GM23338 (cell line): ENCODE results near the gene CAPZB. TPM values are rescaled to one million over a fixed set of nuclear protein-coding genes. Genes with fewer than 3 reads are reported as not detected.

Source experiments
- ATAC-seq: fragments of 200-7000 bp; cut with Tn5 transposase; 3 replicates; pipeline ENCODE4 v1.9.1; 2020
- DNase-seq: peaks from one replicate; pipeline ENCODE4 v3.0.0-alpha.2; 2015; ENCODE audit warnings: low spot score
- H2AFZ ChIP-seq: fragments of 200-600 bp; sonication (generic); 2 replicates; pipeline ENCODE4 v1.8.0; 2016; ENCODE audit warnings: antibody characterized with exemption, mild to moderate bottlenecking, moderate library complexity
- H3F3A ChIP-seq: fragments of 200-600 bp; sonication (generic); replicated peaks from 2 replicates; pipeline ENCODE4 v1.8.0; 2017; ENCODE audit warnings: antibody characterized with exemption, mixed run types, low read depth
- H3K27ac ChIP-seq: fragments of 200-600 bp; sonication (generic); 2 replicates; pipeline ENCODE4 v1.6.1; 2016; ENCODE audit warnings: low read depth
- H3K27me3 ChIP-seq: fragments of 200-600 bp; sonication (generic); 2 replicates; pipeline ENCODE4 v1.8.0; 2016; ENCODE audit warnings: mild to moderate bottlenecking, mixed run types, moderate library complexity; ENCODE audit not compliant: insufficient read depth
- H3K36me3 ChIP-seq: fragments of 200-600 bp; sonication (generic); 2 replicates; pipeline ENCODE4 v1.8.0; 2016; ENCODE audit warnings: mild to moderate bottlenecking; ENCODE audit not compliant: insufficient read depth
- H3K4me1 ChIP-seq: fragments of 200-600 bp; sonication (generic); 2 replicates; pipeline ENCODE4 v1.8.0; 2016; ENCODE audit warnings: mild to moderate bottlenecking, moderate library complexity; ENCODE audit not compliant: insufficient read depth
- H3K4me2 ChIP-seq: fragments of 200-600 bp; sonication (generic); 2 replicates; pipeline ENCODE4 v1.7.1; 2017; ENCODE audit warnings: mixed run types
- H3K4me3 ChIP-seq: fragments of 200-600 bp; sonication (generic); 2 replicates; pipeline ENCODE4 v1.6.1; 2016; ENCODE audit warnings: mixed run types
- H3K79me2 ChIP-seq: fragments of 200-600 bp; sonication (generic); replicated peaks from 2 replicates; pipeline ENCODE4 v1.8.0; 2017; ENCODE audit warnings: mild to moderate bottlenecking; ENCODE audit not compliant: insufficient read depth
- H3K9me2 ChIP-seq: fragments of 200-600 bp; sonication (generic); 2 replicates; pipeline ENCODE4 v1.8.0; 2017; ENCODE audit not compliant: insufficient read depth
- H4K20me1 ChIP-seq: fragments of 200-600 bp; sonication (generic); replicated peaks from 2 replicates; pipeline ENCODE4 v1.8.0; 2017; ENCODE audit warnings: mild to moderate bottlenecking; ENCODE audit not compliant: insufficient read depth
- H3K27ac Mint-ChIP-seq: 2 replicates; pipeline ENCODE4 v1.8.0; 2020; ENCODE audit warnings: inconsistent platforms, mild to moderate bottlenecking, moderate library complexity, mixed read lengths
- H3K27me3 Mint-ChIP-seq: 3 replicates; pipeline ENCODE4 v1.8.0; 2022; ENCODE audit warnings: low read depth, mild to moderate bottlenecking, moderate library complexity, mixed read lengths, inconsistent platforms; ENCODE audit not compliant: insufficient read depth, poor library complexity
- H3K36me3 Mint-ChIP-seq: 3 replicates; pipeline ENCODE4 v1.8.0; 2021; ENCODE audit warnings: low read depth, mild to moderate bottlenecking, inconsistent platforms, moderate library complexity, mixed read lengths
- H3K4me1 Mint-ChIP-seq: 3 replicates; pipeline ENCODE4 v1.8.0; 2020; ENCODE audit warnings: mild to moderate bottlenecking, inconsistent platforms, mixed read lengths
- H3K4me3 Mint-ChIP-seq: 3 replicates; pipeline ENCODE4 v1.8.0; 2021; ENCODE audit warnings: moderate library complexity, mild to moderate bottlenecking, inconsistent platforms, mixed read lengths
- H3K9me3 Mint-ChIP-seq: 3 replicates; pipeline ENCODE4 v1.8.0; 2020; ENCODE audit warnings: moderate library complexity, mild to moderate bottlenecking, inconsistent platforms, mixed read lengths
- EZH2 ChIP-seq: fragments of 200-600 bp; sonication (generic); IDR thresholded peaks from one replicate; pipeline ENCODE4 v1.8.0; 2017; ENCODE audit warnings: antibody characterized with exemption, mild to moderate bottlenecking, low read depth; ENCODE audit not compliant: unreplicated experiment
- EZH2phosphoT487 ChIP-seq: fragments of 200-600 bp; sonication (generic); IDR thresholded peaks from one replicate; pipeline ENCODE4 v1.8.1; 2018; ENCODE audit warnings: antibody characterized with exemption; ENCODE audit not compliant: unreplicated experiment
- NANOG ChIP-seq: IDR thresholded peaks from 2 replicates; pipeline ENCODE4 v1.6.1; 2016; ENCODE audit warnings: antibody characterized with exemption, borderline replicate concordance
- STAT1 ChIP-seq: IDR thresholded peaks from one replicate; pipeline ENCODE4 v1.6.1; 2016; ENCODE audit warnings: antibody characterized with exemption; ENCODE audit not compliant: unreplicated experiment
- polyA plus RNA-seq: library from polyadenylated mRNA; unstranded; fragments of >200 nt; fragmentation: Nextera tagmentation; extraction: Ambion mirVana; gene quantifications from 2 replicates; pipeline ENCODE4 v1.2.1, GENCODE V29; 2016
- total RNA-seq: library from RNA; depleted of rRNA; stranded (reverse); fragments of >200 nt; shearing (Covaris generic); gene quantifications from 2 replicates; pipeline ENCODE4 v1.2.3, GENCODE V29; 2014
- TF ChIP-seq, protein P1 (sequence below): IDR thresholded peaks from 2 replicates; pipeline ENCODE4 v1.6.1; 2016; ENCODE audit warnings: antibody characterized with exemption
- TF ChIP-seq, protein P2 (sequence below): IDR thresholded peaks from one replicate; pipeline ENCODE4 v1.6.1; 2018; ENCODE audit warnings: antibody characterized with exemption; ENCODE audit not compliant: unreplicated experiment
- TF ChIP-seq, protein P3 (sequence below): fragments of 250-450 bp; sonication (Bioruptor Pico); IDR thresholded peaks from 2 replicates; pipeline ENCODE4 v1.5.0; 2020; ENCODE audit warnings: mild to moderate bottlenecking, moderate library complexity
- TF ChIP-seq, protein P4 (sequence below), 2 experiments: fragments of 200-600 bp in 1 of 2; sonication (generic) in 1 of 2; conservative IDR thresholded peaks; 2 replicates each; pipeline versions ENCODE4 v1.5.1 to v1.6.1; 2016 to 2017; ENCODE audit warnings: antibody characterized with exemption in 2 of 2, low read depth in 2 of 2, mild to moderate bottlenecking in 2 of 2, moderate library complexity in 1 of 2

Gene CAPZB
- total and polyA plus RNA-seq, 2 experiments from 2014 or later = 195 to 348 TPM

DNA sequence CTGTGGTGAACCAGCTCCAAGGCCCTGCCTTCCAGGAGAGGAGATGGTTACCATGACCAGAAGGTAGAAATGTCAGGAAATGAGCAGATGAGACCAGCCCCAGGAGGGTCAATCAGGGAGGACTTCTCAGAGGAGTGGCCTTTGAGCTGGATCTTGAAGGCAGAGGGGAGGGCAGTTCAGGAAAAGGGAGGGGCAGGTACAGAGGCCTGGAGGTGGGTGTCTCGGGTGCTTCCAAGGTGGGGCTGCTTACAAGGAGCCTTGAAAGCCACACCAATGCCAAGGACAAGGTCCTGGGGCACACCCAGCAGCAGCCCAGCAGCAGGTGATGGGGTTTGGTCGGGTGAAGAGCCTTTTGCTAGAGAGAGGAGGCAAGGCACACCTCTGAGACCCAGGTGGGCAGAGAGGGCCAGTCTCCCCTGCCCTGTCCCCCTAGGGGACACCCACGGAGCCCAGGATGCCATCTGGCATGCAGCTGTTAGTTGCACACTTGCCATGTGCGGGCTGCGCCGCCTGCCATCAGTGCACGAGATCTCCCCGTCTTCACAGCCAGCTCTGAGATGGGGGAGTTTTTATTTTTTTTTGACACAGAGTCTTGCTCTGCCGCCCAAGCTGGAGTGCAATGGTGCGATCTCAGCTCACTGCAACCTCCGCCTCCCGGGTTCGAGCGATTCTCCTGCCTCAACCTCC lies 154.7 kb downstream of the CAPZB start:
- Mint-ChIP-seq H3K27me3 (peaks cover 10% of the 10 kb centered on the region), H3K36me3 (peaks cover 7% of the 10 kb centered on the region), H3K9me3 (no peaks in the 10 kb centered on the region), H3K27ac (no peak overlapping the region), H3K4me3 (no peak overlapping the region), H3K4me1 (no peaks in the 10 kb centered on the region)
- Histone ChIP-seq H3K27ac (no peak overlapping the region), H4K20me1 (no peaks in the 10 kb centered on the region; the same call in 1 of the 2 replicates), H3K36me3 (no peaks in the 10 kb centered on the region), H3K4me3 (no peak overlapping the region), H3K27me3 (no peaks in the 10 kb centered on the region), H3F3A (no peaks in the 10 kb centered on the region), H2AFZ (no peak overlapping the region), H3K4me1 (no peaks in the 10 kb centered on the region), H3K9me2 (no peaks in the 10 kb centered on the region), H3K79me2 (no peaks in the 10 kb centered on the region), H3K4me2 (no peak overlapping the region)
- TF ChIP-seq, protein P1, sequence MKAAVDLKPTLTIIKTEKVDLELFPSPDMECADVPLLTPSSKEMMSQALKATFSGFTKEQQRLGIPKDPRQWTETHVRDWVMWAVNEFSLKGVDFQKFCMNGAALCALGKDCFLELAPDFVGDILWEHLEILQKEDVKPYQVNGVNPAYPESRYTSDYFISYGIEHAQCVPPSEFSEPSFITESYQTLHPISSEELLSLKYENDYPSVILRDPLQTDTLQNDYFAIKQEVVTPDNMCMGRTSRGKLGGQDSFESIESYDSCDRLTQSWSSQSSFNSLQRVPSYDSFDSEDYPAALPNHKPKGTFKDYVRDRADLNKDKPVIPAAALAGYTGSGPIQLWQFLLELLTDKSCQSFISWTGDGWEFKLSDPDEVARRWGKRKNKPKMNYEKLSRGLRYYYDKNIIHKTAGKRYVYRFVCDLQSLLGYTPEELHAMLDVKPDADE = no peak
- TF ChIP-seq, protein P2, sequence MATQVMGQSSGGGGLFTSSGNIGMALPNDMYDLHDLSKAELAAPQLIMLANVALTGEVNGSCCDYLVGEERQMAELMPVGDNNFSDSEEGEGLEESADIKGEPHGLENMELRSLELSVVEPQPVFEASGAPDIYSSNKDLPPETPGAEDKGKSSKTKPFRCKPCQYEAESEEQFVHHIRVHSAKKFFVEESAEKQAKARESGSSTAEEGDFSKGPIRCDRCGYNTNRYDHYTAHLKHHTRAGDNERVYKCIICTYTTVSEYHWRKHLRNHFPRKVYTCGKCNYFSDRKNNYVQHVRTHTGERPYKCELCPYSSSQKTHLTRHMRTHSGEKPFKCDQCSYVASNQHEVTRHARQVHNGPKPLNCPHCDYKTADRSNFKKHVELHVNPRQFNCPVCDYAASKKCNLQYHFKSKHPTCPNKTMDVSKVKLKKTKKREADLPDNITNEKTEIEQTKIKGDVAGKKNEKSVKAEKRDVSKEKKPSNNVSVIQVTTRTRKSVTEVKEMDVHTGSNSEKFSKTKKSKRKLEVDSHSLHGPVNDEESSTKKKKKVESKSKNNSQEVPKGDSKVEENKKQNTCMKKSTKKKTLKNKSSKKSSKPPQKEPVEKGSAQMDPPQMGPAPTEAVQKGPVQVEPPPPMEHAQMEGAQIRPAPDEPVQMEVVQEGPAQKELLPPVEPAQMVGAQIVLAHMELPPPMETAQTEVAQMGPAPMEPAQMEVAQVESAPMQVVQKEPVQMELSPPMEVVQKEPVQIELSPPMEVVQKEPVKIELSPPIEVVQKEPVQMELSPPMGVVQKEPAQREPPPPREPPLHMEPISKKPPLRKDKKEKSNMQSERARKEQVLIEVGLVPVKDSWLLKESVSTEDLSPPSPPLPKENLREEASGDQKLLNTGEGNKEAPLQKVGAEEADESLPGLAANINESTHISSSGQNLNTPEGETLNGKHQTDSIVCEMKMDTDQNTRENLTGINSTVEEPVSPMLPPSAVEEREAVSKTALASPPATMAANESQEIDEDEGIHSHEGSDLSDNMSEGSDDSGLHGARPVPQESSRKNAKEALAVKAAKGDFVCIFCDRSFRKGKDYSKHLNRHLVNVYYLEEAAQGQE = no peak
- TF ChIP-seq EZH2 (no peak), STAT1 (no peak), EZH2phosphoT487 (no peak), NANOG (no peak)
- TF ChIP-seq, protein P3, sequence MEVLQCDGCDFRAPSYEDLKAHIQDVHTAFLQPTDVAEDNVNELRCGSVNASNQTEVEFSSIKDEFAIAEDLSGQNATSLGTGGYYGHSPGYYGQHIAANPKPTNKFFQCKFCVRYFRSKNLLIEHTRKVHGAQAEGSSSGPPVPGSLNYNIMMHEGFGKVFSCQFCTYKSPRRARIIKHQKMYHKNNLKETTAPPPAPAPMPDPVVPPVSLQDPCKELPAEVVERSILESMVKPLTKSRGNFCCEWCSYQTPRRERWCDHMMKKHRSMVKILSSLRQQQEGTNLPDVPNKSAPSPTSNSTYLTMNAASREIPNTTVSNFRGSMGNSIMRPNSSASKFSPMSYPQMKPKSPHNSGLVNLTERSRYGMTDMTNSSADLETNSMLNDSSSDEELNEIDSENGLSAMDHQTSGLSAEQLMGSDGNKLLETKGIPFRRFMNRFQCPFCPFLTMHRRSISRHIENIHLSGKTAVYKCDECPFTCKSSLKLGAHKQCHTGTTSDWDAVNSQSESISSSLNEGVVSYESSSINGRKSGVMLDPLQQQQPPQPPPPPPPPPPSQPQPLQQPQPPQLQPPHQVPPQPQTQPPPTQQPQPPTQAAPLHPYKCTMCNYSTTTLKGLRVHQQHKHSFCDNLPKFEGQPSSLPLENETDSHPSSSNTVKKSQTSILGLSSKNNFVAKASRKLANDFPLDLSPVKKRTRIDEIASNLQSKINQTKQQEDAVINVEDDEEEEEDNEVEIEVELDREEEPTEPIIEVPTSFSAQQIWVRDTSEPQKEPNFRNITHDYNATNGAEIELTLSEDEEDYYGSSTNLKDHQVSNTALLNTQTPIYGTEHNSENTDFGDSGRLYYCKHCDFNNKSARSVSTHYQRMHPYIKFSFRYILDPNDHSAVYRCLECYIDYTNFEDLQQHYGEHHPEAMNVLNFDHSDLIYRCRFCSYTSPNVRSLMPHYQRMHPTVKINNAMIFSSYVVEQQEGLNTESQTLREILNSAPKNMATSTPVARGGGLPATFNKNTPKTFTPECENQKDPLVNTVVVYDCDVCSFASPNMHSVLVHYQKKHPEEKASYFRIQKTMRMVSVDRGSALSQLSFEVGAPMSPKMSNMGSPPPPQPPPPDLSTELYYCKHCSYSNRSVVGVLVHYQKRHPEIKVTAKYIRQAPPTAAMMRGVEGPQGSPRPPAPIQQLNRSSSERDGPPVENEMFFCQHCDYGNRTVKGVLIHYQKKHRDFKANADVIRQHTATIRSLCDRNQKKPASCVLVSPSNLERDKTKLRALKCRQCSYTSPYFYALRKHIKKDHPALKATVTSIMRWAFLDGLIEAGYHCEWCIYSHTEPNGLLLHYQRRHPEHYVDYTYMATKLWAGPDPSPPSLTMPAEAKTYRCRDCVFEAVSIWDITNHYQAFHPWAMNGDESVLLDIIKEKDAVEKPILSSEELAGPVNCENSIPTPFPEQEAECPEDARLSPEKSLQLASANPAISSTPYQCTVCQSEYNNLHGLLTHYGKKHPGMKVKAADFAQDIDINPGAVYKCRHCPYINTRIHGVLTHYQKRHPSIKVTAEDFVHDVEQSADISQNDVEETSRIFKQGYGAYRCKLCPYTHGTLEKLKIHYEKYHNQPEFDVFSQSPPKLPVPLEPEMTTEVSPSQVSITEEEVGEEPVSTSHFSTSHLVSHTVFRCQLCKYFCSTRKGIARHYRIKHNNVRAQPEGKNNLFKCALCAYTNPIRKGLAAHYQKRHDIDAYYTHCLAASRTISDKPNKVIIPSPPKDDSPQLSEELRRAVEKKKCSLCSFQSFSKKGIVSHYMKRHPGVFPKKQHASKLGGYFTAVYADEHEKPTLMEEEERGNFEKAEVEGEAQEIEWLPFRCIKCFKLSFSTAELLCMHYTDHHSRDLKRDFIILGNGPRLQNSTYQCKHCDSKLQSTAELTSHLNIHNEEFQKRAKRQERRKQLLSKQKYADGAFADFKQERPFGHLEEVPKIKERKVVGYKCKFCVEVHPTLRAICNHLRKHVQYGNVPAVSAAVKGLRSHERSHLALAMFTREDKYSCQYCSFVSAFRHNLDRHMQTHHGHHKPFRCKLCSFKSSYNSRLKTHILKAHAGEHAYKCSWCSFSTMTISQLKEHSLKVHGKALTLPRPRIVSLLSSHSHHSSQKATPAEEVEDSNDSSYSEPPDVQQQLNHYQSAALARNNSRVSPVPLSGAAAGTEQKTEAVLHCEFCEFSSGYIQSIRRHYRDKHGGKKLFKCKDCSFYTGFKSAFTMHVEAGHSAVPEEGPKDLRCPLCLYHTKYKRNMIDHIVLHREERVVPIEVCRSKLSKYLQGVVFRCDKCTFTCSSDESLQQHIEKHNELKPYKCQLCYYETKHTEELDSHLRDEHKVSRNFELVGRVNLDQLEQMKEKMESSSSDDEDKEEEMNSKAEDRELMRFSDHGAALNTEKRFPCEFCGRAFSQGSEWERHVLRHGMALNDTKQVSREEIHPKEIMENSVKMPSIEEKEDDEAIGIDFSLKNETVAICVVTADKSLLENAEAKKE (CRISPR knock-in tag) = no peak
- TF ChIP-seq, protein P4, sequence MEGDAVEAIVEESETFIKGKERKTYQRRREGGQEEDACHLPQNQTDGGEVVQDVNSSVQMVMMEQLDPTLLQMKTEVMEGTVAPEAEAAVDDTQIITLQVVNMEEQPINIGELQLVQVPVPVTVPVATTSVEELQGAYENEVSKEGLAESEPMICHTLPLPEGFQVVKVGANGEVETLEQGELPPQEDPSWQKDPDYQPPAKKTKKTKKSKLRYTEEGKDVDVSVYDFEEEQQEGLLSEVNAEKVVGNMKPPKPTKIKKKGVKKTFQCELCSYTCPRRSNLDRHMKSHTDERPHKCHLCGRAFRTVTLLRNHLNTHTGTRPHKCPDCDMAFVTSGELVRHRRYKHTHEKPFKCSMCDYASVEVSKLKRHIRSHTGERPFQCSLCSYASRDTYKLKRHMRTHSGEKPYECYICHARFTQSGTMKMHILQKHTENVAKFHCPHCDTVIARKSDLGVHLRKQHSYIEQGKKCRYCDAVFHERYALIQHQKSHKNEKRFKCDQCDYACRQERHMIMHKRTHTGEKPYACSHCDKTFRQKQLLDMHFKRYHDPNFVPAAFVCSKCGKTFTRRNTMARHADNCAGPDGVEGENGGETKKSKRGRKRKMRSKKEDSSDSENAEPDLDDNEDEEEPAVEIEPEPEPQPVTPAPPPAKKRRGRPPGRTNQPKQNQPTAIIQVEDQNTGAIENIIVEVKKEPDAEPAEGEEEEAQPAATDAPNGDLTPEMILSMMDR (conservative IDR thresholded peaks at IDR 0.05; ENCODE audit: low read depth in 2 of 2) = no peak
- ATAC-seq = no peak
- DNase-seq = no peak
